Astrocyte of the spinal cord (primary cell): ENCODE results near the gene ARHGAP6.

Experiments used
- DNase-seq: peaks from one replicate; pipeline ENCODE4 v3.0.0; 2011; ENCODE audit warnings: low read depth, low spot score
- H3K4me3 ChIP-seq: 2 replicates; pipeline ENCODE4 v1.5.1; 2011; ENCODE audit warnings: low read depth, mild to moderate bottlenecking, low read length, moderate library complexity
- in situ Hi-C: cut with HindIII; loops from 2 replicates; pipeline ENCODE4 v1.10.0; 2017; ENCODE audit warnings: low sequenced_read_pairs
- TF ChIP-seq, protein P1 (sequence below): IDR thresholded peaks from 2 replicates; pipeline ENCODE4 v1.5.1; 2012; ENCODE audit warnings: low read depth, mild to moderate bottlenecking, low read length, inconsistent platforms

The ARHGAP6 gene

DNA sequence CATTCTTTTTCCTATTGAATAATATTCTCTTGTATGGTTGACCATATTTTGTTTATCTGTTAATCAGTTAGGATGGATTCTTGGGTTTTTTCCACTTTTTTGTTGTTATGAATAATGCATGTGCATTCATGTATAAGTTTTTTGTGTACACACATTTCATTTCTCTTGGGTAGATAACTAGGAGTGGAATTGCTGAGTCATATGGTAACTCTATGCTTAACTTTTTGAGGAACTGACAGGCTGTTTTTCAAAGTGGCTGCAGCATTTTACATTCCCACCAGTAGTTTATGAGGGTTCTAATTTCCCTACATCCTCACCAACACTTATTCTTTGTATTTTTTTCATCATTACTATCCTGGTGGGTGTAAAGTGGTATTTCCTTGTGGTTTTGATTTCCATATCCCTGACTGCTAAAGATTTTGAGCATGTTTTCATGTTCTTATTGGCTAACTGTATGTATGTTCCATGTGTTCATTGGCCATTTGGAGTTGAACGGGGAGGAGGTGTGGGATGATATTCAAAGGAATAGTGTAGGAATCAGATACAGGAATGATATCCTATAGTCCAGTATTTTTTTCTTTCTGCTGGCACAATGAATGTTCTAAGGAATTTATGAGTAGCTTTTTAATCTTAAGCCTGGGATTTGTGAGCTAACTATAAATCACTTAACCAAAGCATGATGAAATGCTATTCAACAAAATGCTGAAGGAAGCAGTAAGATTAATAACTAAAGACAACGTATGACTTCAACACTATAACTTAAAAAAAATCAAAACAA, 258.2 kb downstream of the ARHGAP6 start:
- TF ChIP-seq, protein P1, sequence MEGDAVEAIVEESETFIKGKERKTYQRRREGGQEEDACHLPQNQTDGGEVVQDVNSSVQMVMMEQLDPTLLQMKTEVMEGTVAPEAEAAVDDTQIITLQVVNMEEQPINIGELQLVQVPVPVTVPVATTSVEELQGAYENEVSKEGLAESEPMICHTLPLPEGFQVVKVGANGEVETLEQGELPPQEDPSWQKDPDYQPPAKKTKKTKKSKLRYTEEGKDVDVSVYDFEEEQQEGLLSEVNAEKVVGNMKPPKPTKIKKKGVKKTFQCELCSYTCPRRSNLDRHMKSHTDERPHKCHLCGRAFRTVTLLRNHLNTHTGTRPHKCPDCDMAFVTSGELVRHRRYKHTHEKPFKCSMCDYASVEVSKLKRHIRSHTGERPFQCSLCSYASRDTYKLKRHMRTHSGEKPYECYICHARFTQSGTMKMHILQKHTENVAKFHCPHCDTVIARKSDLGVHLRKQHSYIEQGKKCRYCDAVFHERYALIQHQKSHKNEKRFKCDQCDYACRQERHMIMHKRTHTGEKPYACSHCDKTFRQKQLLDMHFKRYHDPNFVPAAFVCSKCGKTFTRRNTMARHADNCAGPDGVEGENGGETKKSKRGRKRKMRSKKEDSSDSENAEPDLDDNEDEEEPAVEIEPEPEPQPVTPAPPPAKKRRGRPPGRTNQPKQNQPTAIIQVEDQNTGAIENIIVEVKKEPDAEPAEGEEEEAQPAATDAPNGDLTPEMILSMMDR: no peak
- in situ Hi-C loops: no loop called here
- no peak for DNase-seq
- no peak overlapping the region for H3K4me3 ChIP-seq

DNA sequence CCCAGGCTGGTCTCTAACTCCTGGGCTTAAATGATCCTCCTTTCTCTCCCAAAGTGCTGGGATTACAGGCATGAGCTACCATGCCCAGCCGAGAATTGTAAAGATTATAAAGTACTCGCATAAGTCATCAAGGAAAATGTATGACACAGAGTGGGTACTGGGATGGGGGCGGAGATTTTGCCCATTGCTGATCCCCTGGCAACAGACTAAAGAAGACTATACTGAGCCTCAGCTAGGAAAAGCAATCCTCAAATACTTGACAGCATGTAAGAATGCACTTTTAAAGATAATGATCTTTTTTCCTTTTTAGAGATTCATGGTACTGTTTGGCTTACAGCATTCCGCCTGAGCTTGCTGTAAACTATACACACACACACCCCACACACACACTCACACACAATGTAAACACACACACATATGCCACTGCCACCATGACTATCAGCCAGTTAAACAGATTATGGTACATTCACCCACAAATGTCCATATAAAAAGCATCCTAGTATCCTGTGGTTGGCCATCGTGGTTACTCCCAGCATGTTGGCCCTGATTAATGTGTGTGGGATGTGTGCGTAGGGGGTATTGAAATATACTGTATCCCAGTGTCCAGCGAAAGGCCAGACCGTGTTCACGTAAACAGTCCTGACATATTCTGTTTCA, 259.5 kb downstream of the ARHGAP6 start:
- in situ Hi-C loops: no loop called here
- TF ChIP-seq, protein P1: no peak
- no peak overlapping the region for H3K4me3 ChIP-seq
- DNase-seq: peak; percentile 58

- TF ChIP-seq, protein P1: no peak
- DNase-seq: no peak
- in situ Hi-C loops: no loop called here
- H3K4me3 ChIP-seq: no peak overlapping the region
Measured at GRCh38 chrX:11403631-11404030, 262.1 kb downstream of the ARHGAP6 start.

DNA sequence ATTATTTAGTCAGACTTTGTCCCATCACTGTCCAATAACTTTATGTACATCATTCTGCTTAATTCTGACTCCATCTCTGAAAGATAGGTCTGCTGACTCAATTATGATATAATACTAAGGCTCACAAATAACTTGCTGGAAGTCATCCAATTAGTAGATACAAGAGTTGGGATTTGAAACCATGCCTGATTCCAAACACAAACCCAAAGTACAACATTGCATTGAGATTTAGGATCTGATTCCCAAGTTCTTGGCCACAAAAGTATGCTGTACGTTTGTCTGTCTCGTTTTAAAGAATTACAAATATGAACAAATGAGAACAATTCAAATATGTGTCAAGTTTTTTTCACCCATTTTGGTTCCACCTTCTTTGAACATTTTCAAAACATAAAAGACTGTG, 263.8 kb downstream of the ARHGAP6 start:
- H3K4me3 ChIP-seq: no peak overlapping the region
- TF ChIP-seq, protein P1: no peak
- in situ Hi-C loops: no loop called here
- DNase-seq: no peak

GRCh38 chrX:11399489-11400094, 266.1 kb downstream of the ARHGAP6 start:
- TF ChIP-seq, protein P1: no peak
- no peak overlapping the region for H3K4me3 ChIP-seq
- in situ Hi-C loops: no loop called here
- DNase-seq: no peak

- TF ChIP-seq, protein P1: no peak
- DNase-seq: no peak
- H3K4me3 ChIP-seq: no peak overlapping the region
- in situ Hi-C loops: no loop called here
Measured at GRCh38 chrX:11398785-11399184, 266.9 kb downstream of the ARHGAP6 start.
